Adrenal gland (tissue), 5 donors: ENCODE results near the gene HDLBP.

Source experiments
- POLR2A ChIP-seq, 2 donors: fragments of 450-650 bp; IDR thresholded peaks; one replicate each; pipeline ENCODE4 v1.6.1; 2017; ENCODE audit warnings: antibody characterized with exemption in 2 of 2, mild to moderate bottlenecking in 2 of 2, moderate library complexity in 1 of 2
- TF ChIP-seq, protein P1 (sequence below), 6 experiments: fragments of 450-650 bp in 4 of 6; fragments of 200-600 bp in 2 of 6; sonication (generic) in 1 of 6; IDR thresholded peaks; 1 replicate in 5 of 6; 2 replicates in 1 of 6; pipeline versions ENCODE4 v1.5.1 to v1.8.0; 2016 to 2021; ENCODE audit warnings: antibody characterized with exemption in 6 of 6, mild to moderate bottlenecking in 2 of 6, moderate library complexity in 1 of 6
- donor health status: DM: no; HTN: no; CAD: no.

DNA sequence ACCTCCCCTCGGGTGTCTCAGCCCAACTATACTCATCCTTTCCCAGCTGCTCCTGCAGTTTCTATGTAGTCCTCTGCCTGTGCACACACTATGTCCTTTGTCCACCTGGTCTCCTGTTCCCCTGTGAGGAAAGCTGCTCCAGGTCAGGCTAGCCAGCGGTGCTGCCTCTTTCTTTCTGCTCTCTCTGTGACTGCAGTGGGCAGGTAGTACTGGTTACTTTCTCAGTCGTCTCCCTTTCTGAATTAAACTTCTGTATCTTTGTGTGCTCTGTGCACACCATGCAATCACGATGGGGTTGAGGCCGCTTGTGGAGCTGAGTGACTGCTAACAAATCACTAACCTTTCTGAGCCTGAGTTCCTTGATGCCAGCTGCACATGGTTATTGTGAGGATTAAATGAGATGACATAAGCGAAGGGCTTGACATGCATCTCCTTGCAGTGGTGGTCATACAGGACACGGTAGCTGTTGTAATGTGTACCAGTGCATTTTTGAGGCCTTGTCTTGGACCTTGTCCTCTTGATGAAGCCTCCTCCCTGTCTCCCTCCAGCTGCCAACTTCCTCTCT is 44.1 kb upstream of the HDLBP start:
- TF ChIP-seq, protein P1, sequence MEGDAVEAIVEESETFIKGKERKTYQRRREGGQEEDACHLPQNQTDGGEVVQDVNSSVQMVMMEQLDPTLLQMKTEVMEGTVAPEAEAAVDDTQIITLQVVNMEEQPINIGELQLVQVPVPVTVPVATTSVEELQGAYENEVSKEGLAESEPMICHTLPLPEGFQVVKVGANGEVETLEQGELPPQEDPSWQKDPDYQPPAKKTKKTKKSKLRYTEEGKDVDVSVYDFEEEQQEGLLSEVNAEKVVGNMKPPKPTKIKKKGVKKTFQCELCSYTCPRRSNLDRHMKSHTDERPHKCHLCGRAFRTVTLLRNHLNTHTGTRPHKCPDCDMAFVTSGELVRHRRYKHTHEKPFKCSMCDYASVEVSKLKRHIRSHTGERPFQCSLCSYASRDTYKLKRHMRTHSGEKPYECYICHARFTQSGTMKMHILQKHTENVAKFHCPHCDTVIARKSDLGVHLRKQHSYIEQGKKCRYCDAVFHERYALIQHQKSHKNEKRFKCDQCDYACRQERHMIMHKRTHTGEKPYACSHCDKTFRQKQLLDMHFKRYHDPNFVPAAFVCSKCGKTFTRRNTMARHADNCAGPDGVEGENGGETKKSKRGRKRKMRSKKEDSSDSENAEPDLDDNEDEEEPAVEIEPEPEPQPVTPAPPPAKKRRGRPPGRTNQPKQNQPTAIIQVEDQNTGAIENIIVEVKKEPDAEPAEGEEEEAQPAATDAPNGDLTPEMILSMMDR (IDR thresholded peaks at IDR 0.05) = no peak
- no peak for TF ChIP-seq POLR2A (IDR thresholded peaks at IDR 0.05)
